T-helper 17 cell (primary cell): ENCODE data around the gene TIGD1. TPM values are rescaled to one million over a fixed set of nuclear protein-coding genes. Genes with fewer than 3 reads are reported as not detected.
"Not testable (repeated sequence)": the region's sequence is repeated elsewhere in the genome, so short reads cannot be mapped to it uniquely, and the experiment has no call there.

ENCODE experiments used
- ATAC-seq: fragments of 150-1000 bp; cut with Tn5 transposase; 2 replicates; pipeline ENCODE4 v1.10.0; 2021; ENCODE audit warnings: mild to moderate bottlenecking, moderate library complexity
- DNase-seq, 3 donors: peaks; one replicate each; pipeline versions ENCODE4 v3.0.0 to v3.0.0-alpha.2; 2020 to 2021
- H3K9me3 ChIP-seq: one replicate; pipeline ENCODE4 v1.7.0; 2013; ENCODE audit warnings: low read length, mild to moderate bottlenecking; ENCODE audit not compliant: control insufficient read depth, poor library complexity, severe bottlenecking
- H3K27ac Mint-ChIP-seq: one replicate; pipeline ENCODE4 v1.8.0; 2022; ENCODE audit warnings: mild to moderate bottlenecking, moderate library complexity, mixed read lengths
- H3K27me3 Mint-ChIP-seq: one replicate; pipeline ENCODE4 v1.8.0; 2022; ENCODE audit warnings: mixed read lengths
- H3K36me3 Mint-ChIP-seq: one replicate; pipeline ENCODE4 v1.8.0; 2022; ENCODE audit warnings: low read depth, mixed read lengths
- H3K4me1 Mint-ChIP-seq: one replicate; pipeline ENCODE4 v1.8.0; 2022; ENCODE audit warnings: mild to moderate bottlenecking, mixed read lengths
- H3K4me3 Mint-ChIP-seq: one replicate; pipeline ENCODE4 v1.8.0; 2022; ENCODE audit warnings: mild to moderate bottlenecking, moderate library complexity, mixed read lengths
- total RNA-seq, 4 donors: library from RNA in 2 of 4; stranded (reverse) in 2 of 4; gene quantifications; one replicate each; pipeline ENCODE4 v1.2.3 and lab custom pipeline; 2022 to 2026

Gene TIGD1
- total RNA-seq, 2 donors from 2014 or later: 14.6 to 17.2 TPM

GRCh38 chr2:232578626-232579025 lies 28.3 kb upstream of the TIGD1 start:
- H3K4me3 Mint-ChIP-seq: no peak overlapping the region
- no peaks in the 10 kb centered on the region for H3K9me3 ChIP-seq
- H3K27ac Mint-ChIP-seq: no peak overlapping the region
- no peaks in the 10 kb centered on the region for H3K27me3 Mint-ChIP-seq
- DNase-seq: no peak
- ATAC-seq: no peak
- peaks cover 24% of the 10 kb centered on the region for H3K36me3 Mint-ChIP-seq
- peaks cover 8% of the 10 kb centered on the region for H3K4me1 Mint-ChIP-seq

GRCh38 chr2:232577841-232578240 lies 27.5 kb upstream of the TIGD1 start:
- no peak overlapping the region for H3K4me3 Mint-ChIP-seq
- H3K27me3 Mint-ChIP-seq: no peaks in the 10 kb centered on the region
- DNase-seq: no peak
- H3K9me3 ChIP-seq: no peaks in the 10 kb centered on the region
- peaks cover 20% of the 10 kb centered on the region for H3K36me3 Mint-ChIP-seq
- no peak overlapping the region for H3K27ac Mint-ChIP-seq
- ATAC-seq: no peak
- peaks cover 8% of the 10 kb centered on the region for H3K4me1 Mint-ChIP-seq

- no peak for ATAC-seq
- Mint-ChIP-seq H3K4me3 (no peak overlapping the region), H3K27ac (no peak overlapping the region), H3K4me1 (peaks cover 8% of the 10 kb centered on the region), H3K36me3 (peaks cover 16% of the 10 kb centered on the region), H3K27me3 (no peaks in the 10 kb centered on the region)
- H3K9me3 ChIP-seq: no peaks in the 10 kb centered on the region
- no peak for DNase-seq
These were observed 26.6 kb upstream of the TIGD1 start for GRCh38 chr2:232576995-232577394.

GRCh38 chr2:232575404-232575746 lies 25.0 kb upstream of the TIGD1 start:
- no peaks in the 10 kb centered on the region for H3K9me3 ChIP-seq
- no peak for ATAC-seq

GRCh38 chr2:232574674-232575403 lies 24.5 kb upstream of the TIGD1 start:
- Mint-ChIP-seq H3K27me3 (no peaks in the 10 kb centered on the region), H3K4me3 (no peak overlapping the region), H3K27ac (peak overlapping the region; percentile 63), H3K36me3 (peaks cover 8% of the 10 kb centered on the region), H3K4me1 (peaks cover 4% of the 10 kb centered on the region)
- H3K9me3 ChIP-seq: no peaks in the 10 kb centered on the region
- no peak for DNase-seq
- no peak for ATAC-seq

More at GRCh38 chr2:232575404-232575746, 25.0 kb upstream of the TIGD1 start:
- Mint-ChIP-seq H3K4me1 (peaks cover 8% of the 10 kb centered on the region), H3K36me3 (peaks cover 8% of the 10 kb centered on the region), H3K27ac (no peak overlapping the region), H3K27me3 (no peaks in the 10 kb centered on the region), H3K4me3 (no peak overlapping the region)
- DNase-seq: no peak

GRCh38 chr2:232573771-232574435 lies 23.5 kb upstream of the TIGD1 start:
- no peaks in the 10 kb centered on the region for H3K9me3 ChIP-seq
- Mint-ChIP-seq H3K27ac (peak overlapping the region; percentile 63), H3K27me3 (no peaks in the 10 kb centered on the region), H3K36me3 (peaks cover 10% of the 10 kb centered on the region), H3K4me3 (no peak overlapping the region), H3K4me1 (peaks cover 5% of the 10 kb centered on the region)
- no peak for ATAC-seq
- DNase-seq: no peak

GRCh38 chr2:232573042-232573441 lies 22.7 kb upstream of the TIGD1 start:
- Mint-ChIP-seq H3K4me3 (no peak overlapping the region), H3K27ac (no peak overlapping the region), H3K4me1 (peaks cover 6% of the 10 kb centered on the region), H3K27me3 (no peaks in the 10 kb centered on the region), H3K36me3 (peaks cover 10% of the 10 kb centered on the region)
- DNase-seq: no peak
- H3K9me3 ChIP-seq: no peaks in the 10 kb centered on the region
- no peak for ATAC-seq

GRCh38 chr2:232571026-232571474 lies 20.7 kb upstream of the TIGD1 start:
- DNase-seq: no peak
- no peaks in the 10 kb centered on the region for H3K9me3 ChIP-seq
- Mint-ChIP-seq H3K4me1 (peaks cover 6% of the 10 kb centered on the region), H3K4me3 (no peak overlapping the region), H3K36me3 (peaks cover 13% of the 10 kb centered on the region), H3K27ac (peak overlapping the region; percentile 24), H3K27me3 (no peaks in the 10 kb centered on the region)
- ATAC-seq: no peak

GRCh38 chr2:232570481-232570880 lies 20.1 kb upstream of the TIGD1 start:
- H3K27ac Mint-ChIP-seq, DNase-seq, H3K4me3 Mint-ChIP-seq, H3K4me1 Mint-ChIP-seq, H3K9me3 ChIP-seq, ATAC-seq, H3K27me3 Mint-ChIP-seq: not testable (repeated sequence)
- H3K36me3 Mint-ChIP-seq: peaks cover 13% of the 10 kb centered on the region

GRCh38 chr2:232569541-232569940 lies 19.2 kb upstream of the TIGD1 start:
- Mint-ChIP-seq H3K27me3 (no peaks in the 10 kb centered on the region), H3K36me3 (peaks cover 13% of the 10 kb centered on the region), H3K4me3 (no peak overlapping the region), H3K27ac (no peak overlapping the region), H3K4me1 (peaks cover 9% of the 10 kb centered on the region)
- ATAC-seq: no peak
- DNase-seq: no peak
- H3K9me3 ChIP-seq: no peaks in the 10 kb centered on the region

GRCh38 chr2:232568161-232568560 lies 17.8 kb upstream of the TIGD1 start:
- peaks cover 10% of the 10 kb centered on the region for H3K36me3 Mint-ChIP-seq

GRCh38 chr2:232567721-232568120 lies 17.4 kb upstream of the TIGD1 start:
- Mint-ChIP-seq H3K27ac (no peak overlapping the region), H3K4me1 (peaks cover 5% of the 10 kb centered on the region)

More at GRCh38 chr2:232568161-232568560, 17.8 kb upstream of the TIGD1 start:
- Mint-ChIP-seq H3K27me3 (no peaks in the 10 kb centered on the region), H3K27ac (no peak overlapping the region), H3K4me1 (peaks cover 5% of the 10 kb centered on the region), H3K4me3 (no peak overlapping the region)
- no peaks in the 10 kb centered on the region for H3K9me3 ChIP-seq
- no peak for DNase-seq
- ATAC-seq: no peak

GRCh38 chr2:232563580-232563979 lies 13.2 kb upstream of the TIGD1 start:
- H3K27ac Mint-ChIP-seq: no peak overlapping the region

More at GRCh38 chr2:232567721-232568120, 17.4 kb upstream of the TIGD1 start:
- ATAC-seq (no peak), DNase-seq (no peak)
- H3K9me3 ChIP-seq: no peaks in the 10 kb centered on the region
- Mint-ChIP-seq H3K36me3 (peaks cover 10% of the 10 kb centered on the region), H3K27me3 (no peaks in the 10 kb centered on the region), H3K4me3 (no peak overlapping the region)

More at GRCh38 chr2:232563580-232563979, 13.2 kb upstream of the TIGD1 start:
- ATAC-seq (no peak), DNase-seq (no peak)
- H3K4me1 Mint-ChIP-seq: peaks cover 2% of the 10 kb centered on the region
- no peaks in the 10 kb centered on the region for H3K27me3 Mint-ChIP-seq
- H3K9me3 ChIP-seq: no peaks in the 10 kb centered on the region
- no peak overlapping the region for H3K4me3 Mint-ChIP-seq
- H3K36me3 Mint-ChIP-seq: peaks cover 14% of the 10 kb centered on the region
